ENCODE measurements around the gene SLC35D1. TPM values are rescaled to one million over a fixed set of nuclear protein-coding genes. Genes with fewer than 3 reads are reported as not detected.
"Not testable (repeated sequence)": the region's sequence is repeated elsewhere in the genome, so short reads cannot be mapped to it uniquely, and the experiment has no call there.

Gene SLC35D1

GRCh38 chr1:66981679-66982078, 72.3 kb downstream of the SLC35D1 start:
- H3K27me3 ChIP-seq (ENCODE audit: control insufficient read depth, insufficient read depth, low read length), result no peaks in the 10 kb centered on the region
- H3K4me1 ChIP-seq (ENCODE audit: control insufficient read depth, insufficient read depth, low read length), result peaks cover 11% of the 10 kb centered on the region
- peaks cover 60% of the 10 kb centered on the region for H3K36me3 ChIP-seq (ENCODE audit: insufficient read depth, low read length)
- H3K9me3 ChIP-seq (replicated peaks; ENCODE audit: low read length), result no peaks in the 10 kb centered on the region
- peak overlapping the region; percentile 41 for H3K4me3 ChIP-seq (ENCODE audit: low read length)
- H3K9ac ChIP-seq (ENCODE audit: low read depth, low read length), result peak overlapping the region; percentile 65
- peak overlapping the region; percentile 65 for H3K4me2 ChIP-seq (ENCODE audit: low read length)

GRCh38 chr1:66980745-66981367, 73.1 kb downstream of the SLC35D1 start:
- Histone ChIP-seq H3K27me3 (ENCODE audit: control insufficient read depth, insufficient read depth, low read length) (no peaks in the 10 kb centered on the region), H3K4me3 (ENCODE audit: low read length) (no peak overlapping the region), H3K36me3 (ENCODE audit: insufficient read depth, low read length) (peaks cover 52% of the 10 kb centered on the region), H3K9ac (ENCODE audit: low read depth, low read length) (peak overlapping the region; percentile 65), H3K4me1 (ENCODE audit: control insufficient read depth, insufficient read depth, low read length) (peaks cover 11% of the 10 kb centered on the region), H3K9me3 (replicated peaks; ENCODE audit: low read length) (no peaks in the 10 kb centered on the region), H3K4me2 (ENCODE audit: low read length) (peak overlapping the region; percentile 65)

GRCh38 chr1:66979621-66980020, 74.3 kb downstream of the SLC35D1 start:
- H3K36me3 ChIP-seq (ENCODE audit: insufficient read depth, low read length), result peaks cover 53% of the 10 kb centered on the region
- not testable (repeated sequence) for H3K9me3 ChIP-seq (replicated peaks; ENCODE audit: low read length); H3K27me3 ChIP-seq (ENCODE audit: control insufficient read depth, insufficient read depth, low read length); H3K4me3 ChIP-seq (ENCODE audit: low read length); H3K9ac ChIP-seq (ENCODE audit: low read depth, low read length); H3K4me2 ChIP-seq (ENCODE audit: low read length)
- H3K4me1 ChIP-seq (ENCODE audit: control insufficient read depth, insufficient read depth, low read length), result peaks cover 11% of the 10 kb centered on the region

- Histone ChIP-seq H3K9me3 (replicated peaks; ENCODE audit: low read length) (no peaks in the 10 kb centered on the region), H3K4me2 (ENCODE audit: low read length) (no peak overlapping the region), H3K9ac (ENCODE audit: low read depth, low read length) (no peak overlapping the region), H3K36me3 (ENCODE audit: insufficient read depth, low read length) (peaks cover 45% of the 10 kb centered on the region), H3K4me1 (ENCODE audit: control insufficient read depth, insufficient read depth, low read length) (peaks cover 11% of the 10 kb centered on the region), H3K4me3 (ENCODE audit: low read length) (no peak overlapping the region), H3K27me3 (ENCODE audit: control insufficient read depth, insufficient read depth, low read length) (no peaks in the 10 kb centered on the region)
Measured at GRCh38 chr1:66978201-66978600, 75.7 kb downstream of the SLC35D1 start.

GRCh38 chr1:66968574-66968973, 85.4 kb downstream of the SLC35D1 start:
- no peak overlapping the region for H3K9ac ChIP-seq (ENCODE audit: low read depth, low read length)
- no peaks in the 10 kb centered on the region for H3K27me3 ChIP-seq (ENCODE audit: control insufficient read depth, insufficient read depth, low read length)
- no peaks in the 10 kb centered on the region for H3K4me1 ChIP-seq (ENCODE audit: control insufficient read depth, insufficient read depth, low read length)
- no peak overlapping the region for H3K4me2 ChIP-seq (ENCODE audit: low read length)
- H3K9me3 ChIP-seq (replicated peaks; ENCODE audit: low read length), result no peaks in the 10 kb centered on the region
- peaks cover 73% of the 10 kb centered on the region for H3K36me3 ChIP-seq (ENCODE audit: insufficient read depth, low read length)
- H3K4me3 ChIP-seq (ENCODE audit: low read length), result no peak overlapping the region

GRCh38 chr1:66966188-66966873, 87.6 kb downstream of the SLC35D1 start:
- H3K36me3 ChIP-seq (ENCODE audit: insufficient read depth, low read length), result peaks cover 73% of the 10 kb centered on the region

GRCh38 chr1:66957938-66958337, 96.0 kb downstream of the SLC35D1 start:
- Histone ChIP-seq H3K27me3 (ENCODE audit: control insufficient read depth, insufficient read depth, low read length) (no peaks in the 10 kb centered on the region), H3K4me1 (ENCODE audit: control insufficient read depth, insufficient read depth, low read length) (no peaks in the 10 kb centered on the region), H3K9me3 (replicated peaks; ENCODE audit: low read length) (no peaks in the 10 kb centered on the region), H3K4me3 (ENCODE audit: low read length) (no peak overlapping the region), H3K9ac (ENCODE audit: low read depth, low read length) (no peak overlapping the region), H3K36me3 (ENCODE audit: insufficient read depth, low read length) (peaks cover 70% of the 10 kb centered on the region), H3K4me2 (ENCODE audit: low read length) (no peak overlapping the region)

More at GRCh38 chr1:66966188-66966873, 87.6 kb downstream of the SLC35D1 start:
- not testable (repeated sequence) for H3K4me3 ChIP-seq (ENCODE audit: low read length); H3K4me1 ChIP-seq (ENCODE audit: control insufficient read depth, insufficient read depth, low read length); H3K9me3 ChIP-seq (replicated peaks; ENCODE audit: low read length); H3K4me2 ChIP-seq (ENCODE audit: low read length); H3K9ac ChIP-seq (ENCODE audit: low read depth, low read length); H3K27me3 ChIP-seq (ENCODE audit: control insufficient read depth, insufficient read depth, low read length)

GRCh38 chr1:66954208-66954607, 99.7 kb downstream of the SLC35D1 start:
- H3K4me1 ChIP-seq (ENCODE audit: control insufficient read depth, insufficient read depth, low read length), result peaks cover 16% of the 10 kb centered on the region
- peaks cover 65% of the 10 kb centered on the region for H3K36me3 ChIP-seq (ENCODE audit: insufficient read depth, low read length)
- no peak overlapping the region for H3K4me3 ChIP-seq (ENCODE audit: low read length)
- H3K27me3 ChIP-seq (ENCODE audit: control insufficient read depth, insufficient read depth, low read length), result no peaks in the 10 kb centered on the region
- H3K9ac ChIP-seq (ENCODE audit: low read depth, low read length), result no peak overlapping the region
- H3K4me2 ChIP-seq (ENCODE audit: low read length), result no peak overlapping the region
- no peaks in the 10 kb centered on the region for H3K9me3 ChIP-seq (replicated peaks; ENCODE audit: low read length)

- no peak overlapping the region for H3K4me2 ChIP-seq (ENCODE audit: low read length)
- H3K9me3 ChIP-seq (replicated peaks; ENCODE audit: low read length), result no peaks in the 10 kb centered on the region
- peaks cover 76% of the 10 kb centered on the region for H3K36me3 ChIP-seq (ENCODE audit: insufficient read depth, low read length)
Measured at GRCh38 chr1:66951513-66951912, 102.4 kb downstream of the SLC35D1 start.

More at GRCh38 chr1:66951513-66951912, 102.4 kb downstream of the SLC35D1 start:
- Histone ChIP-seq H3K4me1 (ENCODE audit: control insufficient read depth, insufficient read depth, low read length) (peaks cover 29% of the 10 kb centered on the region), H3K27me3 (ENCODE audit: control insufficient read depth, insufficient read depth, low read length) (no peaks in the 10 kb centered on the region), H3K9ac (ENCODE audit: low read depth, low read length) (peak overlapping the region; percentile 22), H3K4me3 (ENCODE audit: low read length) (no peak overlapping the region)

Small RNA genes lying within 50 kb of the gene (small RNA-seq; reads per million reads assigned to genes)
- gene RF00322, result not detected
